GM20000 (cell line): ENCODE measurements around the gene MCEMP1.

Experiments used
- DNase-seq: peaks from one replicate; pipeline ENCODE4 v3.0.0; 2012; ENCODE audit warnings: low spot score
- CTCF ChIP-seq: IDR thresholded peaks from 2 replicates; pipeline ENCODE4 v1.5.1; 2012; ENCODE audit warnings: mild to moderate bottlenecking, control low read depth; ENCODE audit errors: extremely low read depth, missing control alignments

The MCEMP1 gene

GRCh38 chr19:7710616-7711015 lies 33.7 kb downstream of the MCEMP1 start:
- no peak for TF ChIP-seq CTCF
- no peak for DNase-seq

GRCh38 chr19:7715671-7716070 lies 38.8 kb downstream of the MCEMP1 start:
- no peak for DNase-seq
- TF ChIP-seq CTCF = no peak

- no peak for TF ChIP-seq CTCF
- no peak for DNase-seq
These were observed 39.9 kb downstream of the MCEMP1 start for GRCh38 chr19:7716762-7717161.

GRCh38 chr19:7718668-7719067 lies 41.8 kb downstream of the MCEMP1 start:
- TF ChIP-seq CTCF = no peak
- no peak for DNase-seq

GRCh38 chr19:7720351-7720750 lies 43.5 kb downstream of the MCEMP1 start:
- TF ChIP-seq CTCF = no peak
- no peak for DNase-seq

- no peak for DNase-seq
- no peak for TF ChIP-seq CTCF
These were observed 45.4 kb downstream of the MCEMP1 start for GRCh38 chr19:7722231-7722651.

- no peak for DNase-seq
- TF ChIP-seq CTCF = no peak
These were observed 48.9 kb downstream of the MCEMP1 start for GRCh38 chr19:7725791-7726190.
